Suprapubic skin (tissue), 4 donors: ENCODE results near the gene ROBO2.

Source experiments
- POLR2A ChIP-seq, 2 donors: fragments of 450-650 bp; IDR thresholded peaks; one replicate each; pipeline ENCODE4 v1.6.1; 2017; ENCODE audit warnings: antibody characterized with exemption in 2 of 2, mild to moderate bottlenecking in 2 of 2, moderate library complexity in 2 of 2
- POLR2AphosphoS5 ChIP-seq, 3 donors: sonication (generic); formaldehyde crosslinking; IDR thresholded peaks; one replicate each; pipeline ENCODE4 v1.6.1; 2017; ENCODE audit warnings: antibody characterized with exemption in 3 of 3

DNA sequence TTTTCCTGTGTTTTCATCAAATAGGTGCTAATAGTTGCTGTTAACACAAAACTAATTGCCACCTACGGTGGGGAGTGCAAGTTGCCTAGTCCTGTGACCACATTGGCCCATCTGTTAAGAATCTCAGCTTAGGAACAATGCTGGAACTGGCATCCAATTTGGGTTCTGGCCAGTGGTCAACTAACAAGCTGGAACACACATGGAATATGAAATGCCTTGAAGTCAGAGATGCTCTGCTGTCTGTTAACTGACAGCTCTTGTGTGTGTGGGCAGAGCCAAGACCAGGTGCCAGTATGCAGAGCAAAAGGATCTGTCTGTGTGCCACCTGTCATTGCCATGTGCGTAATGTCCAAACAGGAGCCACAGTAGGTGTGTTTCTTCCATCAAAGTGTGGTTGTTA lies 460.8 kb downstream of the ROBO2 start:
- TF ChIP-seq POLR2A (IDR thresholded peaks at IDR 0.05) (no peak), POLR2AphosphoS5 (IDR thresholded peaks at IDR 0.05) (no peak)
